ENCODE measurements around the gene APBA3.

The APBA3 gene

GRCh38 chr19:3746371-3747056 lies 15.0 kb downstream of the APBA3 start:
- DNase-seq: no peak

GRCh38 chr19:3745363-3746045 lies 16.0 kb downstream of the APBA3 start:
- no peak for DNase-seq

GRCh38 chr19:3743486-3743885 lies 18.0 kb downstream of the APBA3 start:
- DNase-seq: no peak

- no peak for DNase-seq
These were observed 21.1 kb downstream of the APBA3 start for GRCh38 chr19:3740431-3740830.

- DNase-seq: no peak
These were observed 22.8 kb downstream of the APBA3 start for GRCh38 chr19:3738477-3739220.

- DNase-seq: no peak
These were observed 23.8 kb downstream of the APBA3 start for GRCh38 chr19:3737487-3738205.

GRCh38 chr19:3736106-3736724 lies 25.3 kb downstream of the APBA3 start:
- DNase-seq: no peak

- DNase-seq: no peak
These were observed 27.2 kb downstream of the APBA3 start for GRCh38 chr19:3734310-3734600.

GRCh38 chr19:3733549-3734309 lies 27.8 kb downstream of the APBA3 start:
- DNase-seq: no peak

GRCh38 chr19:3732108-3732507 lies 29.4 kb downstream of the APBA3 start:
- no peak for DNase-seq

GRCh38 chr19:3730457-3730958 lies 31.0 kb downstream of the APBA3 start:
- no peak for DNase-seq

- peak; percentile 89 for DNase-seq
These were observed 35.7 kb downstream of the APBA3 start for GRCh38 chr19:3725640-3726310.

GRCh38 chr19:3725121-3725520 lies 36.4 kb downstream of the APBA3 start:
- no peak for DNase-seq

- DNase-seq: no peak
These were observed 37.6 kb downstream of the APBA3 start for GRCh38 chr19:3723883-3724282.

- no peak for DNase-seq
These were observed 38.4 kb downstream of the APBA3 start for GRCh38 chr19:3723110-3723488.

- DNase-seq: peak; percentile 42
These were observed 38.9 kb downstream of the APBA3 start for GRCh38 chr19:3722443-3723109.

GRCh38 chr19:3721887-3722442 lies 39.5 kb downstream of the APBA3 start:
- no peak for DNase-seq

- DNase-seq: peak; percentile 95
These were observed 40.2 kb downstream of the APBA3 start for GRCh38 chr19:3721131-3721886.

- DNase-seq: no peak
These were observed 41.1 kb downstream of the APBA3 start for GRCh38 chr19:3720349-3720917.

All from NCI-H2029 (cell line).